Neutrophil (primary cell): Measurements from ENCODE around the gene CTPS1.

ENCODE experiments used
- H3K27ac ChIP-seq: fragments of 200-600 bp; sonication (generic); 2 replicates; pipeline ENCODE4 v1.5.1; 2016; ENCODE audit warnings: mild to moderate bottlenecking, moderate library complexity
- H3K27me3 ChIP-seq: fragments of 200-600 bp; sonication (generic); 2 replicates; pipeline ENCODE4 v1.6.0; 2016; ENCODE audit warnings: mild to moderate bottlenecking
- H3K36me3 ChIP-seq: fragments of 200-600 bp; sonication (generic); 2 replicates; pipeline ENCODE4 v1.5.1; 2017
- H3K4me1 ChIP-seq, 2 experiments: fragments of 200-600 bp in 1 of 2; sonication (generic) in 1 of 2; 1 replicate in 1 of 2; 2 replicates in 1 of 2; pipeline versions ENCODE4 v1.5.1 to v1.6.1; 2013 to 2016; ENCODE audit warnings: low read depth in 1 of 2, low read length in 1 of 2, mild to moderate bottlenecking in 1 of 2, moderate library complexity in 1 of 2; ENCODE audit not compliant: control insufficient read depth in 1 of 2, insufficient read depth in 1 of 2
- H3K4me3 ChIP-seq, 2 experiments: fragments of 200-600 bp in 1 of 2; sonication (generic) in 1 of 2; 1 replicate in 1 of 2; 2 replicates in 1 of 2; pipeline ENCODE4 v1.5.1; 2013 to 2016; ENCODE audit warnings: low read depth in 1 of 2, low read length in 1 of 2, mild to moderate bottlenecking in 1 of 2, moderate library complexity in 1 of 2
- H3K9me3 ChIP-seq: fragments of 200-600 bp; sonication (generic); 2 replicates; pipeline ENCODE4 v1.5.1; 2016
- CTCF ChIP-seq: fragments of 200-600 bp; sonication (generic); IDR thresholded peaks from 2 replicates; pipeline ENCODE4 v1.5.1; 2016; ENCODE audit warnings: antibody characterized with exemption

The CTPS1 gene

GRCh38 chr1:41024953-41025352 is 45.5 kb downstream of the CTPS1 start:
- Histone ChIP-seq H3K9me3 (no peaks in the 10 kb centered on the region), H3K27ac (no peak overlapping the region), H3K36me3 (peaks cover 61% of the 10 kb centered on the region), H3K4me1 (no peaks in the 10 kb centered on the region), H3K4me3 (no peak overlapping the region), H3K27me3 (no peaks in the 10 kb centered on the region)
- TF ChIP-seq CTCF, result no peak

DNA sequence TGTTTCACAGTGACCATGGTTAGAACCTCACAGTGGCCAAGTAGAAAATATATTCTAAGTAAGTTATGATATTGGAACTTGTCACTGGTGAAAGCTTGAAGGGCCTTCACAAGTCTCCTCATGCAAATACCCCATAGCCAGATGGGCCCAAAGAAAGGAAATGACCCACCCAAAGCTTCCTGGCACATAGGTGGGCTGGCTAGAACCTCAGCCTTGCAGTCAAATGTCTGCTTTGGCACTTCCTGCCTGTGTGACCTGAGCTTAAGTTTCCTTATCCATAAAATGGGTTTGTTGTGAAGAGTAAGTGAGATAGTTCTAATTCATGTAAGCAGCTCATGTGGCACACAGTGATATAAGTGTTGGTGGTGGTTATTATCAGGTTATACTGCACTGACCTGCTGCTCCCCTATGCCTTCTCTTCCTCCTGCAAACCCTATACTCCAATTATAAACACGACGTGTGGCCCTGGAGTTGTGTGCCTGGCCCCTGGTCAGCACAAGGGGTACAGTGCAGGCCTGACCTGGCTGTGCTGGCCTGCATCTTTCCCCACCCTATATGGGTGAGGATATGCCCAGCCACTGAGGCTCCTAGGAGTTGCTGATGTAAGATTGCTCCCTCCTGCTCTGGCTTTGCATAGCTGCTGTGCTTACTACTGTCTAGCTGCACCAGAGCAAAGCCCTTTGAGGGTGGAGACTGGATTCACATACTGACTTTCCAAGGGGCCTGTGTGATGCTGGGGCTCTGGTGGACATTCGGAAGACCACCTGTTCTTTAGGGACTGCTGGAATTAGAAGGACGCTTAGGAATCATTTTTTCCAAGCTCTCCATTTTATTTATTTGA is 46.7 kb downstream of the CTPS1 start:
- H3K27ac ChIP-seq, result no peak overlapping the region
- peaks cover 73% of the 10 kb centered on the region for H3K36me3 ChIP-seq
- H3K27me3 ChIP-seq, result no peaks in the 10 kb centered on the region
- no peak for TF ChIP-seq CTCF
- H3K4me3 ChIP-seq, result no peak overlapping the region
- H3K9me3 ChIP-seq, result no peaks in the 10 kb centered on the region
- no peaks in the 10 kb centered on the region for H3K4me1 ChIP-seq

- no peaks in the 10 kb centered on the region for H3K9me3 ChIP-seq
- H3K27ac ChIP-seq, result no peak overlapping the region
- peaks cover 72% of the 10 kb centered on the region for H3K36me3 ChIP-seq
- no peak for TF ChIP-seq CTCF
- H3K4me3 ChIP-seq, result no peak overlapping the region
- no peaks in the 10 kb centered on the region for H3K27me3 ChIP-seq
- no peaks in the 10 kb centered on the region for H3K4me1 ChIP-seq
These were observed 48.6 kb downstream of the CTPS1 start for GRCh38 chr1:41028034-41028642.

DNA sequence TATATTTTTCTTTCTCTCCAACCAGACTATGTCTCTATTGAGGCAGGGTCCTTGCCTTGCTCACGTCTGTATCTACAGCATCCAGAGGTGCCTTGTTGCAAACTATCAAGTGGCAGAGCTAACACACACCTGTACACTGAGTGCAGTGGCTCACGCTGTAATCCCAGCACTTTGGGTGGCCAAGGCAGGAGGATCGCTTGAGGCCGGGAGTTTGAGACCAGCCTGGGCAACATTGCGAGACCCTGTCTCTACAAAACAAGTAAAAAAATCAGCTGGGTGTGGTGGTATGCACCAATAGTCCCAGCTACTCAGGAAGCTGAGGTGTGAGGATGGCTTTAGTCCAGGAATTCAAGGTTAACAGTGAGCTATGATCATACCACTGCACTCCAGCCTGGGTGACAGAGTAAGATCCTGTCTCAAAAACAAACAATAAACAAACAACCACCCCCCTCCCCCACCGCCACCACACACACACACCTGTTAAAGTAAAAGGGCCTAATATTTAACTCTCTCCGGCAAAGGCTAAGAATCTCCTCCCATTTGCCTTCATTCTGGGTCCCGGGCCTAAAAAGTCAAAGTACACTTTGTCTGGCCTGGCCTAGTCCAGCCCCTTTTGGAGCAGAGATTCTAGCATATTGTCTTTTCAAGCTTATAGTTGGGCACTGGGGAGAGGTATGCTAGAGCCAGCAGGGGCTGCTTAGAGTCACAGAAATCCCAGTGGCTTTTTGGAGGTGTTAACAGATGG is 51.5 kb downstream of the CTPS1 start:
- Histone ChIP-seq H3K4me1 (no peaks in the 10 kb centered on the region), H3K4me3 (no peak overlapping the region), H3K9me3 (no peaks in the 10 kb centered on the region), H3K27me3 (no peaks in the 10 kb centered on the region), H3K36me3 (peaks cover 61% of the 10 kb centered on the region), H3K27ac (no peak overlapping the region)
- no peak for TF ChIP-seq CTCF

- Histone ChIP-seq H3K27ac (no peak overlapping the region), H3K9me3 (no peaks in the 10 kb centered on the region), H3K36me3 (peaks cover 57% of the 10 kb centered on the region), H3K27me3 (no peaks in the 10 kb centered on the region), H3K4me1 (no peaks in the 10 kb centered on the region), H3K4me3 (no peak overlapping the region)
- TF ChIP-seq CTCF, result no peak
These were observed 52.7 kb downstream of the CTPS1 start for GRCh38 chr1:41032147-41032546.
